NB4 (cell line): ENCODE data around the gene OR5B2.

Experiments used
- CTCF ChIP-seq: IDR thresholded peaks from one replicate; pipeline ENCODE4 v1.5.1; 2012; ENCODE audit warnings: low read depth, low read length
- MAX ChIP-seq: IDR thresholded peaks from 2 replicates; pipeline ENCODE4 v1.6.1; 2011; ENCODE audit warnings: low read depth, low read length
- MYC ChIP-seq: IDR thresholded peaks from 2 replicates; pipeline ENCODE4 v1.6.1; 2011; ENCODE audit warnings: low read depth, low read length
- POLR2A ChIP-seq: IDR thresholded peaks from 2 replicates; pipeline ENCODE4 v1.6.1; 2011; ENCODE audit warnings: mild to moderate bottlenecking; ENCODE audit not compliant: insufficient read length; ENCODE audit errors: extremely low read depth

DNA sequence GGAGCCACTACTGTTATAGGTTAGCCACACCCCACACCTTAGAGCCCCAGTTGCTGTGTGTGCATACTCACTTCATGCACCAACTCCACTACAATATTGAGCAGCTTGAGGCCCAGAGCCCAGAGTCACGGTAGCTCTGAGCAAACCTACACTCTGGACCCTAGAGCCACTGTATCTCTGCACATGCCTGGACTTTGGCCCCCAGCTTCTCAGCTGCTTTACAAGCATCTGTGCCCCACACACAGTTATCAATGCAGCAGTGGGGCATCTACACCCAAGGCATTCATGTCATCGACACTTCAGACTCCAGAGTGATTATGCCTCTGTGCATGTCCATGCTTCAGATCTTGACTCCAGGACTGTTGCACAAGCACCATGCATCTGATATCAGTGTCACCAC, 16.4 kb upstream of the OR5B2 start:
- TF ChIP-seq MYC (no peak), POLR2A (no peak), MAX (no peak), CTCF (no peak)
